Loucy (cell line): ENCODE measurements around the gene C1orf105.
A peak's percentile ranks its signal among the peaks of the same experiment; 100 is the strongest.

Experiments used
- H2AFZ ChIP-seq: fragments of 200-600 bp; sonication (generic); 2 replicates; pipeline ENCODE4 v1.6.0; 2016; ENCODE audit warnings: antibody characterized with exemption, mild to moderate bottlenecking, low read length, moderate library complexity
- H3F3A ChIP-seq: fragments of 200-600 bp; 2 replicates; pipeline ENCODE4 v1.6.0; 2016; ENCODE audit warnings: antibody characterized with exemption, low read depth, mild to moderate bottlenecking
- H3K27me3 ChIP-seq: fragments of 200-600 bp; sonication (generic); 2 replicates; pipeline ENCODE4 v1.6.1; 2014; ENCODE audit warnings: low read length, mild to moderate bottlenecking; ENCODE audit not compliant: insufficient read depth, poor library complexity, severe bottlenecking
- H3K36me3 ChIP-seq: fragments of 200-600 bp; sonication (generic); 2 replicates; pipeline ENCODE4 v1.6.1; 2016; ENCODE audit warnings: low read length; ENCODE audit not compliant: insufficient read depth
- H3K4me1 ChIP-seq: fragments of 200-600 bp; sonication (generic); 2 replicates; pipeline ENCODE4 v1.5.1; 2014; ENCODE audit warnings: low read length, mild to moderate bottlenecking; ENCODE audit not compliant: insufficient read depth, poor library complexity, severe bottlenecking
- H3K4me2 ChIP-seq: fragments of 200-600 bp; sonication (generic); 2 replicates; pipeline ENCODE4 v1.6.0; 2014; ENCODE audit warnings: antibody characterized with exemption, low read length, low read depth, mild to moderate bottlenecking; ENCODE audit not compliant: poor library complexity, severe bottlenecking
- H3K4me3 ChIP-seq: fragments of 200-600 bp; sonication (generic); 2 replicates; pipeline ENCODE4 v1.5.1; 2014; ENCODE audit warnings: low read length, mild to moderate bottlenecking, mixed read lengths; ENCODE audit not compliant: poor library complexity, severe bottlenecking
- H3K79me2 ChIP-seq: fragments of 200-600 bp; sonication (generic); 2 replicates; pipeline ENCODE4 v1.6.1; 2014; ENCODE audit warnings: low read length; ENCODE audit not compliant: insufficient read depth
- H3K9ac ChIP-seq: fragments of 200-600 bp; sonication (generic); 2 replicates; pipeline ENCODE4 v1.6.0; 2014; ENCODE audit warnings: mild to moderate bottlenecking, low read depth, low read length, moderate library complexity; ENCODE audit not compliant: poor library complexity, severe bottlenecking
- H3K9me2 ChIP-seq: fragments of 200-600 bp; sonication (generic); replicated peaks from 2 replicates; pipeline ENCODE4 v1.6.1; 2016; ENCODE audit warnings: low read depth, low read length, mixed read lengths
- H3K9me3 ChIP-seq: fragments of 200-600 bp; sonication (generic); 2 replicates; pipeline ENCODE4 v1.6.1; 2014; ENCODE audit warnings: mild to moderate bottlenecking, antibody characterized with exemption, low read length, low read depth; ENCODE audit not compliant: insufficient read depth
- H4K20me1 ChIP-seq: fragments of 200-600 bp; sonication (generic); 2 replicates; pipeline ENCODE4 v1.6.0; 2014; ENCODE audit warnings: antibody characterized with exemption, low read length, mild to moderate bottlenecking; ENCODE audit not compliant: insufficient read depth, poor library complexity, severe bottlenecking
- CTCF ChIP-seq: fragments of 200-600 bp; sonication (generic); conservative IDR thresholded peaks from 2 replicates; pipeline ENCODE4 v1.5.1; 2014; ENCODE audit warnings: mild to moderate bottlenecking, antibody characterized with exemption, low read length
- EZH2phosphoT487 ChIP-seq: fragments of 200-600 bp; IDR thresholded peaks from 2 replicates; pipeline ENCODE4 v1.6.1; 2018; ENCODE audit warnings: antibody characterized with exemption, mild to moderate bottlenecking, moderate library complexity, borderline replicate concordance

C1orf105 gene

GRCh38 chr1:172394141-172394751, 26.2 kb upstream of the C1orf105 start:
- no peaks in the 10 kb centered on the region for H3K9me3 ChIP-seq
- peaks cover 24% of the 10 kb centered on the region for H3K4me1 ChIP-seq
- H3K36me3 ChIP-seq = no peaks in the 10 kb centered on the region
- H3K9ac ChIP-seq = peak overlapping the region; percentile 31
- no peaks in the 10 kb centered on the region for H3K79me2 ChIP-seq
- no peaks in the 10 kb centered on the region for H3K9me2 ChIP-seq
- H4K20me1 ChIP-seq = no peaks in the 10 kb centered on the region
- peak overlapping the region; percentile 64 for H2AFZ ChIP-seq
- no peak overlapping the region for H3K4me3 ChIP-seq
- peak overlapping the region; percentile 55 for H3K4me2 ChIP-seq
- TF ChIP-seq CTCF (no peak), EZH2phosphoT487 (no peak)
- H3K27me3 ChIP-seq = no peaks in the 10 kb centered on the region
- no peaks in the 10 kb centered on the region for H3F3A ChIP-seq

GRCh38 chr1:172394811-172395210, 25.7 kb upstream of the C1orf105 start:
- H3K4me2 ChIP-seq = peak overlapping the region; percentile 55
- TF ChIP-seq EZH2phosphoT487 = no peak

GRCh38 chr1:172395576-172395975, 24.9 kb upstream of the C1orf105 start:
- Histone ChIP-seq H3F3A (no peaks in the 10 kb centered on the region), H3K4me1 (peaks cover 32% of the 10 kb centered on the region), H3K4me3 (no peak overlapping the region), H2AFZ (no peak overlapping the region), H3K36me3 (no peaks in the 10 kb centered on the region), H4K20me1 (no peaks in the 10 kb centered on the region), H3K4me2 (no peak overlapping the region), H3K9me2 (no peaks in the 10 kb centered on the region), H3K27me3 (no peaks in the 10 kb centered on the region), H3K9ac (no peak overlapping the region), H3K9me3 (no peaks in the 10 kb centered on the region), H3K79me2 (no peaks in the 10 kb centered on the region)
- TF ChIP-seq EZH2phosphoT487 (no peak), CTCF (no peak)

More at GRCh38 chr1:172394811-172395210, 25.7 kb upstream of the C1orf105 start:
- no peaks in the 10 kb centered on the region for H3K9me3 ChIP-seq
- no peaks in the 10 kb centered on the region for H4K20me1 ChIP-seq
- peak overlapping the region; percentile 31 for H3K9ac ChIP-seq
- H3K9me2 ChIP-seq = no peaks in the 10 kb centered on the region
- no peaks in the 10 kb centered on the region for H3F3A ChIP-seq
- peaks cover 28% of the 10 kb centered on the region for H3K4me1 ChIP-seq
- no peaks in the 10 kb centered on the region for H3K27me3 ChIP-seq
- H3K79me2 ChIP-seq = no peaks in the 10 kb centered on the region
- H3K4me3 ChIP-seq = no peak overlapping the region
- peak overlapping the region; percentile 64; the same call in 1 of the 2 replicates for H2AFZ ChIP-seq
- no peaks in the 10 kb centered on the region for H3K36me3 ChIP-seq

GRCh38 chr1:172397221-172397620, 23.3 kb upstream of the C1orf105 start:
- no peaks in the 10 kb centered on the region for H3K9me2 ChIP-seq
- H3K9me3 ChIP-seq = no peaks in the 10 kb centered on the region
- no peak for TF ChIP-seq CTCF
- no peak for TF ChIP-seq EZH2phosphoT487
- no peaks in the 10 kb centered on the region for H3F3A ChIP-seq
- H3K79me2 ChIP-seq = no peaks in the 10 kb centered on the region
- no peaks in the 10 kb centered on the region for H4K20me1 ChIP-seq
- peaks cover 32% of the 10 kb centered on the region for H3K4me1 ChIP-seq
- no peaks in the 10 kb centered on the region for H3K36me3 ChIP-seq
- H3K4me2 ChIP-seq = no peak overlapping the region
- H2AFZ ChIP-seq = no peak overlapping the region
- H3K27me3 ChIP-seq = no peaks in the 10 kb centered on the region
- no peak overlapping the region for H3K9ac ChIP-seq
- H3K4me3 ChIP-seq = no peak overlapping the region
